Lower leg skin (tissue), 4 donors: ENCODE measurements around the gene E2F1. TPM values are rescaled to one million over a fixed set of nuclear protein-coding genes. Genes with fewer than 3 reads are reported as not detected.

Experiments used
- DNase-seq, 2 donors: peaks; one replicate each; pipeline ENCODE4 v3.0.0-alpha.2; 2019; ENCODE audit warnings: low spot score in 2 of 2
- H3K4me3 ChIP-seq: fragments of 200-600 bp; sonication (generic); 2 replicates; pipeline ENCODE4 v1.5.1; 2017; ENCODE audit warnings: mild to moderate bottlenecking, low read depth; ENCODE audit not compliant: poor library complexity, severe bottlenecking
- POLR2A ChIP-seq, 2 donors: fragments of 450-650 bp; IDR thresholded peaks; one replicate each; pipeline ENCODE4 v1.6.1; 2016 to 2017; ENCODE audit warnings: antibody characterized with exemption in 2 of 2, mild to moderate bottlenecking in 1 of 2, moderate library complexity in 1 of 2
- whole genome bisulfite sequencing, 2 donors: methylation state at CpG; one replicate each; pipeline ENCODE4 v1.1.5; 2018; 5-methylcytosine and 5-hydroxymethylcytosine counted together
- intact Hi-C: fragments of 100-400 bp; cut with DNase I; formaldehyde crosslinking; loops from one replicate; pipeline ENCODE4 v1.15.0; 2023; ENCODE audit warnings: low total_unique reads
- total RNA-seq, 4 donors: library from RNA; depleted of rRNA; stranded (reverse); fragments of >200 nt; gene quantifications; one replicate each; pipeline ENCODE4 v1.1.0, GENCODE V29; 2016
- TF ChIP-seq, protein P1 (sequence below), 3 donors: fragments of 450-650 bp; IDR thresholded peaks; one replicate each; pipeline ENCODE4 v1.5.1; 2016; ENCODE audit warnings: antibody characterized with exemption in 3 of 3, mild to moderate bottlenecking in 3 of 3, moderate library complexity in 2 of 3

Gene E2F1, protein sequence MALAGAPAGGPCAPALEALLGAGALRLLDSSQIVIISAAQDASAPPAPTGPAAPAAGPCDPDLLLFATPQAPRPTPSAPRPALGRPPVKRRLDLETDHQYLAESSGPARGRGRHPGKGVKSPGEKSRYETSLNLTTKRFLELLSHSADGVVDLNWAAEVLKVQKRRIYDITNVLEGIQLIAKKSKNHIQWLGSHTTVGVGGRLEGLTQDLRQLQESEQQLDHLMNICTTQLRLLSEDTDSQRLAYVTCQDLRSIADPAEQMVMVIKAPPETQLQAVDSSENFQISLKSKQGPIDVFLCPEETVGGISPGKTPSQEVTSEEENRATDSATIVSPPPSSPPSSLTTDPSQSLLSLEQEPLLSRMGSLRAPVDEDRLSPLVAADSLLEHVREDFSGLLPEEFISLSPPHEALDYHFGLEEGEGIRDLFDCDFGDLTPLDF
- total RNA-seq, result 1 to 10 TPM; 1.4 to 6.3 (median 5.7) TPM

DNA sequence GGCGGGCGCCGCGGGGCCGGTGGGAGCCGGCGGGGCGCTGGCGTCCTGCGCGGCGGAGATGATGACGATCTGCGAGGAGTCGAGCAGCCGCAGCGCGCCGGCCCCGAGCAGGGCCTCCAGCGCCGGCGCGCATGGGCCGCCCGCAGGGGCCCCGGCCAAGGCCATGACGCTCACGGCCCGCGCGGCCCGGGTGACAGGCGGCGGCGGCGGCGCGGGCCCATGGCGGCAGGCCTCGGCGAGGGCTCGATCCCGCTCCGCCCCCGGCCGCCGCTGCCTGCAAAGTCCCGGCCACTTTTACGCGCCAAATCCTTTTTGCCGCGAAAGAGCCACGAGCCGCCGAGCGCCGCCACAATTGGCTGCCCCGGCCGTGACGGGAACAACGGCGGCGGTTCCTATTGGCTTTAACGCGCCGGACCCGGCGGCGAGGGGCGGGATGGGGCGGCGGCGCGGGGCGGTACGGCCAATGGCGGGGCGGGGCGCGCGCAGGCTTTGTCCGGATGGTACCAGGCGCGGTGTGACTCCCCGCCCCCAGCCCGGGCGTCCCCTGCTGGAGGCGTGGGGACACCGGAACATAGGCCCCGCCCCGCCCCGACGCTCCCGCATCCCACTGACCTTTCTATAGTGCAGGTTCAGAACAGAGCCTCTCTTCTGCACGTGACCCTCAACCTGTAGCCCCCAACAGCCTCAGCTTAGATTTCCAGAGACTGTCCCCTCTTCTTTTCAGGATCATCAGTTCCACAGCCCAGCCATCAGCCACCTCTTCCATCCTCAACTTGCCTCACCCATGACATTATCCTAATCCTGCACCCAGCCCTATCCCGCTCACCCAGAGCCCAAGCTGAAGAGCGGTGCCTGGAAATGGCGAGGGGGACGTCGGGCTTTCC, at the start of gene E2F1:
TSS of gene E2F1 (minus strand) at position 286 of the 884 bp plus-strand sequence. CDS start at position 165, 121 bp downstream.
- DNase-seq, result peak; percentile 93 to 99
- TF ChIP-seq, protein P1, sequence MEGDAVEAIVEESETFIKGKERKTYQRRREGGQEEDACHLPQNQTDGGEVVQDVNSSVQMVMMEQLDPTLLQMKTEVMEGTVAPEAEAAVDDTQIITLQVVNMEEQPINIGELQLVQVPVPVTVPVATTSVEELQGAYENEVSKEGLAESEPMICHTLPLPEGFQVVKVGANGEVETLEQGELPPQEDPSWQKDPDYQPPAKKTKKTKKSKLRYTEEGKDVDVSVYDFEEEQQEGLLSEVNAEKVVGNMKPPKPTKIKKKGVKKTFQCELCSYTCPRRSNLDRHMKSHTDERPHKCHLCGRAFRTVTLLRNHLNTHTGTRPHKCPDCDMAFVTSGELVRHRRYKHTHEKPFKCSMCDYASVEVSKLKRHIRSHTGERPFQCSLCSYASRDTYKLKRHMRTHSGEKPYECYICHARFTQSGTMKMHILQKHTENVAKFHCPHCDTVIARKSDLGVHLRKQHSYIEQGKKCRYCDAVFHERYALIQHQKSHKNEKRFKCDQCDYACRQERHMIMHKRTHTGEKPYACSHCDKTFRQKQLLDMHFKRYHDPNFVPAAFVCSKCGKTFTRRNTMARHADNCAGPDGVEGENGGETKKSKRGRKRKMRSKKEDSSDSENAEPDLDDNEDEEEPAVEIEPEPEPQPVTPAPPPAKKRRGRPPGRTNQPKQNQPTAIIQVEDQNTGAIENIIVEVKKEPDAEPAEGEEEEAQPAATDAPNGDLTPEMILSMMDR (IDR thresholded peaks at IDR 0.05), result no peak
- TF ChIP-seq POLR2A (IDR thresholded peaks at IDR 0.05), result no peak
- 5 to 10% methylated on average over 24 to 25 of the region's 101 CpGs for WGBS, 2 donors
- no peak within 1 kb of the TSS for H3K4me3 ChIP-seq
- intact Hi-C loops, result no loop called here

DNA sequence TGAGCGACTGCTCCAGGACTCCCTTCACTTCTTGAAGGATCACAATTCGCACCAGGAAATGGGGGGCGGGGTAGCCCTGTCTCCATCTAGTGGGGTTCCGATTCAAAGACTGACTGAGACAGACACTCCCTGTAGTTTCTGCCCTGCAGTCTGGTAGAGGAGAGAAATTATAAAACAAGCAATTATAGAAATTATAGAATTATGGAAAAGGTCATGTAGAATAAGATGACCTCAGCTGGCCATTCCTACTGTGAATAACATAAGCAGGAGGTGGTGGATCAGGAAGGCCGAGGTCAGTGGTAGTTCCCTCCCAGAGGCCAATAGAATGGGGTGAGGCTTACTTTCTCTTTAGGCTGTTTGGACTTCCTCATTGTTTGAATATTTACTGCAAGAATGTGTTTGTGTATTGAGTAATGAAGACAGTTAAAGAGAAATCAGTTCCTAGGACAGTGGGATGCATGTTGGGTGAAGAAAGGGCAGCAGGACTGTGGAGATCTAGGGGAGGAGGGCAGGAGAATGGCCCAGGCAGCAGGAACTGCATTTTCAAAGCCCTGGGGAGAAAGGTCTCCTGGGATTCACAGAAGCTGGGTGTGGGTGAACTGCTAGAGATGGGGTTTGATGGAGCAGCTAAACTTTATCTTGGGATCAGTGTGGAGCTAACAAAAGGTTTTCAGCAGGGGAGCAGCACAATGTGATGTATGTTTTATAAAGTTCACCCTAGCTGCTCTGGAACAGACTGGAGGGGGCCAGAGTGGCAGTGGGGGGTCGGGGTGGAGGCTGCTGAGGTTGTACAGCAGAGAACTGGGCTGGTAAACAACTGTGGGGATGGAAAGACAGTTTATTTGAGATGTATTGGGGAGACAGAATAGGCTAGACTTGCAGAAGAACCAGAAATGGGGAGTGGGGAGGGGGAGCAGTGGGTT, 47.7 kb upstream of the E2F1 start:
- no peak overlapping the region for H3K4me3 ChIP-seq
- intact Hi-C loops, result no loop called here
- no peak for TF ChIP-seq POLR2A (IDR thresholded peaks at IDR 0.05)
- TF ChIP-seq, protein P1 (IDR thresholded peaks at IDR 0.05), result no peak
- DNase-seq, result no peak
- 62 to 63% methylated on average over 6 of the region's 6 CpGs for WGBS, 2 donors

DNA sequence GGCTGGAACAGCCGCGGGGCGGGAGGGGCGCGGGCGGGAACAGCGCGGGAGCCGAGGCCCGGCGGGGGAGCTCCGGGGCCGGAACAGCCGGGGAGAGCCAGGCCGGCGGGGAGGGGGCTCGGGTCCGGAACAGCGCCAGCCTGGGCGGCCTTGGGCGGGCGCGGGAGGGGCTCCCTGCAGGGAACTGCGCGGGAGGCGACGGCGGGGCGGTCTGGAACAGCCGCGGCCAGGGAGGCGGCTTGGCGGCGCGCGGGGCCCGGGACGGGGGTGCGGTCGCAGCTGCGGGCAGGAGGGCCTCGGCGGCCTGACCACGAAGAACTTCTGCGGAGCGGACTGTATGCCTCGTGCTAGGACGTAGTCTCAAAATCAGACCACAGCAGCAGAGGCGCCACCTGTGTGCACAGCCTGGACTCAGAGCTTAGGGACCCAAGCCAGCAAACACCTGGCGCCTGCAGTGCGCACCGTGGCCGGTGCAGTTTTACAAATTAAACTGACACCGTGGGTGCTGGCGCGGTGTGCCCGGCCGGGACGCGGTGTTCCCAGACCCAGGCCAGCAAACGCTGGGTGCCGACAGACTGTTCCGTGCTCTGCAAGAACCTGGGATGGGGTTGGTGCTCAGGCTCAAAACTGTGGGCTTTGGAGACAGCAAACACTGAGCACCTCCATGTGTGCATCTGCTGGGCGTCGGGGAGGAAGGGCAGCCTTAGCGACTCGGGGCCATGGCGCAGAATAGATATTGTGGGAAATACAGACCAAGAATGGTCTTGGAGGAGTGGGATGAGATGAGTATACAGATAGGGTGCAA, 46.2 kb upstream of the E2F1 start:
- no peak for TF ChIP-seq POLR2A (IDR thresholded peaks at IDR 0.05)
- TF ChIP-seq, protein P1 (IDR thresholded peaks at IDR 0.05), result no peak
- WGBS, 2 donors, result 1 to 2% methylated on average over 22 to 57 of the region's 68 CpGs
- intact Hi-C loops, result no loop called here
- H3K4me3 ChIP-seq, result peak overlapping the region; percentile 32
- DNase-seq, result peak; percentile 69 to 96

DNA sequence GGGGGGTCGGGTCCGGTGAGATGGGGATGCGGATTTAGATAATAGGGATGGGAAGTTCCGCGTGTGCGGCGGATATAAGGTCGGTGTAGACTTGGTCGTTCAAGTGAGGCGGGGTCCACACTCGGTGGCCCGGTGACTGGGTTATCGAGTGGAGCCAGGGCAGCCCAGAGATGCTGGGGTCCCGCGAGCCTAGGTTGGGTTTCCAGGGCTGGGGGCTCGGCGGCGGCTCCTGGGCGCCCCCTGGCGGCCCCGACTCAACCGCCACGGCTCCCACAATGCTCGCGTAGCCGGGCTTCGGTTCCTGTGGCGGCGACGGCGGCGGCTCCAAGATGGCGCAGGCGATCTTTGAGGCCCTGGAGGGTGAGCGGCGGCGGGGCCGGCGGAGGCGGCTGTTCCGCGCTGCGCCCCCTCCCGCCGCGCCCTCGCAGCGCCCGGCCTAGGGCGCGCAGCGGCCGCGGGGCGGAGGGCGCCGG, 45.5 kb upstream of the E2F1 start, which contains the start of gene ZNF341:
TSS of gene ZNF341 (plus strand) at position 304 of the 473 bp plus-strand sequence. CDS start at position 330, 26 bp downstream.
- WGBS, 2 donors, result 3 to 9% methylated on average over 35 to 49 of the region's 57 CpGs
- TF ChIP-seq, protein P1 (IDR thresholded peaks at IDR 0.05), result peak in 1 of 3 donors; percentile 82
- no peak for TF ChIP-seq POLR2A (IDR thresholded peaks at IDR 0.05)
- H3K4me3 ChIP-seq, result peak within 1 kb of the TSS; percentile 32
- intact Hi-C loops, result no loop called here
- DNase-seq, result peak; percentile 74 to 96
